ENCODE measurements around the gene C1QTNF12. TPM values are rescaled to one million over a fixed set of nuclear protein-coding genes. Genes with fewer than 3 reads are reported as not detected.

Gene C1QTNF12
- total and polyA plus RNA-seq, 2 experiments from 2014 or later, result 4.1 to 4.2 TPM

GRCh38 chr1:1278620-1279019, 32.1 kb upstream of the C1QTNF12 start:
- Mint-ChIP-seq H3K4me3 (no peak overlapping the region), H3K27ac (no peak overlapping the region), H3K9me3 (peaks cover 3% of the 10 kb centered on the region; the same call in 1 of the 3 replicates), H3K36me3 (ENCODE audit: low read depth) (peaks cover 4% of the 10 kb centered on the region; the same call in 1 of the 3 replicates), H3K4me1 (no peaks in the 10 kb centered on the region; the same call in 2 of the 3 replicates), H3K27me3 (ENCODE audit: insufficient read depth, low read depth, poor library complexity) (peaks cover 16% of the 10 kb centered on the region)
- no peaks in the 10 kb centered on the region for H3K27me3 ChIP-seq (ENCODE audit: insufficient read depth)
- H3K79me2 ChIP-seq (replicated peaks; ENCODE audit: insufficient read depth), result no peaks in the 10 kb centered on the region
- no peaks in the 10 kb centered on the region for H4K20me1 ChIP-seq (replicated peaks; ENCODE audit: insufficient read depth)
- H3K9me2 ChIP-seq (ENCODE audit: insufficient read depth), result no peaks in the 10 kb centered on the region
- no peaks in the 10 kb centered on the region for H3K4me1 ChIP-seq (ENCODE audit: insufficient read depth)
- DNase-seq (ENCODE audit: low spot score) (no peak), ATAC-seq (no peak)
- H3K4me2 ChIP-seq, result no peak overlapping the region
- H2AFZ ChIP-seq, result no peak overlapping the region
- H3K27ac ChIP-seq (ENCODE audit: low read depth), result no peak overlapping the region
- H3F3A ChIP-seq (replicated peaks; ENCODE audit: low read depth), result no peaks in the 10 kb centered on the region
- TF ChIP-seq, protein P1, sequence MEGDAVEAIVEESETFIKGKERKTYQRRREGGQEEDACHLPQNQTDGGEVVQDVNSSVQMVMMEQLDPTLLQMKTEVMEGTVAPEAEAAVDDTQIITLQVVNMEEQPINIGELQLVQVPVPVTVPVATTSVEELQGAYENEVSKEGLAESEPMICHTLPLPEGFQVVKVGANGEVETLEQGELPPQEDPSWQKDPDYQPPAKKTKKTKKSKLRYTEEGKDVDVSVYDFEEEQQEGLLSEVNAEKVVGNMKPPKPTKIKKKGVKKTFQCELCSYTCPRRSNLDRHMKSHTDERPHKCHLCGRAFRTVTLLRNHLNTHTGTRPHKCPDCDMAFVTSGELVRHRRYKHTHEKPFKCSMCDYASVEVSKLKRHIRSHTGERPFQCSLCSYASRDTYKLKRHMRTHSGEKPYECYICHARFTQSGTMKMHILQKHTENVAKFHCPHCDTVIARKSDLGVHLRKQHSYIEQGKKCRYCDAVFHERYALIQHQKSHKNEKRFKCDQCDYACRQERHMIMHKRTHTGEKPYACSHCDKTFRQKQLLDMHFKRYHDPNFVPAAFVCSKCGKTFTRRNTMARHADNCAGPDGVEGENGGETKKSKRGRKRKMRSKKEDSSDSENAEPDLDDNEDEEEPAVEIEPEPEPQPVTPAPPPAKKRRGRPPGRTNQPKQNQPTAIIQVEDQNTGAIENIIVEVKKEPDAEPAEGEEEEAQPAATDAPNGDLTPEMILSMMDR (conservative IDR thresholded peaks at IDR 0.05; ENCODE audit: low read depth in 2 of 2), result no peak
- no peak for TF ChIP-seq ZNF331 (CRISPR knock-in tag; IDR thresholded peaks at IDR 0.05; ENCODE audit: low read depth)
- TF ChIP-seq EZH2phosphoT487 (IDR thresholded peaks at IDR 0.05; ENCODE audit: unreplicated experiment), result no peak
- no peak for TF ChIP-seq STAT1 (IDR thresholded peaks at IDR 0.05; ENCODE audit: unreplicated experiment)
- no peak for TF ChIP-seq ZNF462 (CRISPR knock-in tag; IDR thresholded peaks at IDR 0.05)
- TF ChIP-seq POLR2AphosphoS5 (IDR thresholded peaks at IDR 0.05; ENCODE audit: low read depth), result no peak
- TF ChIP-seq EZH2 (IDR thresholded peaks at IDR 0.05; ENCODE audit: low read depth, unreplicated experiment), result no peak
- TF ChIP-seq, protein P2, sequence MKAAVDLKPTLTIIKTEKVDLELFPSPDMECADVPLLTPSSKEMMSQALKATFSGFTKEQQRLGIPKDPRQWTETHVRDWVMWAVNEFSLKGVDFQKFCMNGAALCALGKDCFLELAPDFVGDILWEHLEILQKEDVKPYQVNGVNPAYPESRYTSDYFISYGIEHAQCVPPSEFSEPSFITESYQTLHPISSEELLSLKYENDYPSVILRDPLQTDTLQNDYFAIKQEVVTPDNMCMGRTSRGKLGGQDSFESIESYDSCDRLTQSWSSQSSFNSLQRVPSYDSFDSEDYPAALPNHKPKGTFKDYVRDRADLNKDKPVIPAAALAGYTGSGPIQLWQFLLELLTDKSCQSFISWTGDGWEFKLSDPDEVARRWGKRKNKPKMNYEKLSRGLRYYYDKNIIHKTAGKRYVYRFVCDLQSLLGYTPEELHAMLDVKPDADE (IDR thresholded peaks at IDR 0.05), result no peak
- TF ChIP-seq NANOG (IDR thresholded peaks at IDR 0.05; ENCODE audit: borderline replicate concordance), result no peak
- H3K4me3 ChIP-seq, result no peak overlapping the region
- no peaks in the 10 kb centered on the region for H3K36me3 ChIP-seq (ENCODE audit: insufficient read depth)
